Thymus (tissue), 11 donors: ENCODE results near the gene CNTN4. TPM values are rescaled to one million over a fixed set of nuclear protein-coding genes. Genes with fewer than 3 reads are reported as not detected.

Experiments used
- DNase-seq, 9 donors: peaks; one replicate each; pipeline ENCODE4 v3.0.0-alpha.2; 2013; ENCODE audit warnings: low spot score in 9 of 9, low read depth in 6 of 9, missing footprints in 1 of 9
- H3K27ac ChIP-seq, 2 donors: one replicate each; pipeline ENCODE4 v1.5.1; 2013; ENCODE audit warnings: control low read depth in 1 of 2, low read depth in 1 of 2, low read length in 1 of 2, mild to moderate bottlenecking in 1 of 2, moderate library complexity in 1 of 2
- H3K27me3 ChIP-seq, 2 donors: one replicate each; pipeline ENCODE4 v1.5.1; 2013; ENCODE audit warnings: low read length in 1 of 2; ENCODE audit not compliant: control insufficient read depth in 2 of 2, insufficient read depth in 1 of 2
- H3K36me3 ChIP-seq, 2 donors: one replicate each; pipeline ENCODE4 v1.5.1; 2013; ENCODE audit warnings: low read length in 1 of 2, mild to moderate bottlenecking in 1 of 2, moderate library complexity in 1 of 2; ENCODE audit not compliant: control insufficient read depth in 2 of 2, insufficient read depth in 2 of 2
- H3K4me1 ChIP-seq, 2 donors: one replicate each; pipeline ENCODE4 v1.5.1; 2013; ENCODE audit warnings: low read length in 2 of 2; ENCODE audit not compliant: control insufficient read depth in 2 of 2, insufficient read depth in 2 of 2
- H3K4me3 ChIP-seq, 2 donors: one replicate each; pipeline ENCODE4 v1.5.1; 2013; ENCODE audit warnings: low read length in 2 of 2, control low read depth in 1 of 2, mild to moderate bottlenecking in 1 of 2
- H3K9me3 ChIP-seq, 2 donors: one replicate each; pipeline ENCODE4 v1.5.1; 2013; ENCODE audit warnings: low read length in 1 of 2, mild to moderate bottlenecking in 1 of 2; ENCODE audit not compliant: control insufficient read depth in 2 of 2, insufficient read depth in 1 of 2
- WGBS: extraction: QIAGEN DNeasy Blood & Tissue Kit; methylation state at CpG from one replicate; pipeline ENCODE4 v1.1.7; 2013; 5-methylcytosine and 5-hydroxymethylcytosine counted together
- polyA plus RNA-seq: library from polyadenylated mRNA; stranded (reverse); fragments of 200-250 nt; gene quantifications from one replicate; pipeline ENCODE4 v1.2.3, GENCODE V29; 2013
- total RNA-seq: library from RNA; stranded (reverse); fragments of 120-200 nt; gene quantifications from one replicate; pipeline ENCODE4 v1.2.4, GENCODE V29; 2013
- donor health status: healthy.

CNTN4 gene
- total and polyA plus RNA-seq, 2 donors = 9.4 to 9.9 TPM

DNA sequence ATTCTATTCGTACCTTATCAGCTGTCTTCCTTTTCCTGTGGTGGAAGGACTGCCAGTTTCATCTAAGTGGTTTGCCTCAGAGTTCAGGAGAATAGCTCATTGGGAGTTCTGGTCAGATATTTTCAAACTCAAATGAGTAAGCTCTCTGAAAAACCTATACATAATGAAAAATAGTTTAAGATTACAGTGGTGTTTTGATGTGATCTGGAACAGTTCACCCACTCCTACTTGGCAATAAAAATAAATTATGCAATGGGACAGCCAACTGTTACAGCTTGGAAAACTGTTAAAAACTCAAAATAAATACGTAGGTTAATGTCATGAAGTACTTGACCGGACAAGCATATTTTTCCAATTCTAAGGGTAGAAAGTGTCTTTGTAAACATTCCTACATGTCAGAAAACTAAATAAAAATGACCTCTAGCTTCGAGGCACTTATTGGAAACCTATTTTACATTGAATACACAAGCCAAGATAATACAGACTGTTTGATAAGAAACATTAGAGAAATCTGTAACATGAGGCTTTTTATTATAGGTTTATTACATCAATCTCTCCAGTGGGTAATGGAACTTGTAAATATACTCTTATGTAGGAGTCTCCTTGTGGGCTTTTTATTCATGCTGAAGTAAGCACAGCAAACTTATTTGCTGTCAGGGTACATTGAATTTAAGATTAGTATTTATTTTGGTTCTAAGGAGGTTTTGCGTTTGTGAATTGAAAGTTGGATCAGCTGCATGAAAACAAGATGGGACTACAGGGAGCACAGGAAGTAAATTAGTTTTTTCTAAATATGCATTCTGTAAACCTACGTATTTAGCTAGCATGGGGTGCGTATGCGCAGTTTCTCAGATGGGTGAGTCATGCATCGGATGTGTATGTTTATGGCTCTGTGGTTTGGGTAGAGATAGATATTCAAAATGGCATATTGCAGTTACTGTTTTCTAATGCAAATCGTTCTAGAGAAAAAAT lies 558.4 kb downstream of the CNTN4 start:
- Histone ChIP-seq H3K27ac (no peak overlapping the region), H3K9me3 (no peaks in the 10 kb centered on the region), H3K36me3 (no peaks in the 10 kb centered on the region), H3K27me3 (no peaks in the 10 kb centered on the region), H3K4me1 (no peaks in the 10 kb centered on the region), H3K4me3 (no peak overlapping the region)
- DNase-seq = no peak
- WGBS = 83% methylated on average over 10 of the region's 10 CpGs

DNA sequence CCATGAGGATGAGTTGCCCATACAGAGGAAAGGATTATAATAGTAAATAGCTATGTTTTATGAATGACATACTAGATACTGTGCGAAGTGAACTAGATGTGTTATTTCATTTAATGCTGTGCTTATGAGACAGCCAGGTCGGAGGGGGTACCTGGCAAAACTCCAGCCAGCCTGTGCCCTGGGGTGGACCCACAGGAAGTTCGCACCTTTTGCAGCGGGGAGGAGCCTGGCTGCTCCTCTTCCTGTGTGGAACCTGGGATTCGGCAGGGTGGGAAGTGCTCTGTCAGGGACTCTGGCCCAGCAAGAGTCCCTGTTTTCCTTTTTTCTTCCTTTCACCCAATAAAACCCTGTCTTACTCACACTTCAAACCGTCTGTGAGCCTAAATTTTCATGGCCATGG lies 559.3 kb downstream of the CNTN4 start:
- DNase-seq = no peak
- Histone ChIP-seq H3K4me1 (no peaks in the 10 kb centered on the region), H3K9me3 (no peaks in the 10 kb centered on the region), H3K36me3 (no peaks in the 10 kb centered on the region), H3K4me3 (no peak overlapping the region), H3K27me3 (no peaks in the 10 kb centered on the region), H3K27ac (no peak overlapping the region)
- WGBS = 94% methylated on average over 6 of the region's 6 CpGs

DNA sequence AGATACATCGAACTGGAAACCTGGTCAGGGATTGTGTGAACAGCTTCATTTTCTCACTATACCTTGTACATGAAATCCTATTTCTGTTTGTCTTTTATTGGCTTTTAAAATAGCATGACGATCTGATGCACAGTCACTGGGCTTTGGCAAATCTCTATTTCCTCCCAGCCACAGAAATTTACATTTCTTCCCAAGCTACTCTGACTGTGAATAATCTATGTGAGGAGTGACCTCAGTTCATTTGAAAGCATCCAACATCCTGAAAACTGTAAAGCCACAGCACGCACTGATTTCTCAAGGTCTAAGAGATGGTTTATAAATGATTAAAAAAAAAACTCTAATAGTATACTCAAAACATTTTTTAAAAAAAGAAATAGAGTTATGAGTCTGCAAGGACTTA lies 561.2 kb downstream of the CNTN4 start:
- DNase-seq = no peak

DNA sequence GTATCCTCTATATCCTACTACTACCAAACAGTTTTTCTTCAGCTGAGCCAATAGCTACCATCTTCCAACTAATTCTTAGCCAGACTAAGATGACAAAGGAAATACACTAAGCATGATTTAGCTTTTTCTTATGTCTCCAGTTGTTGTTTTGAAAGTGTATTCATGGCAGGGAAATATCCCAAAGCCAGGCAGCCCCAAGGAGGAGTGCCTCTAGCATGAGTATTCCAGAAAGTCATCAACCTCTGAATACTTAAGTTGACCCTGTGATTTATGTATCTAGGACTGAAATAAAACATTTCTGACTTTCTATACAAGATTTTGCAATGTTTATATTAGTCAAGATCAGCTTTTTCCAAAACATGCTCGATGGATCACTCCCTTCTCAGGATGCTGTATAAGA lies 562.4 kb downstream of the CNTN4 start:
- DNase-seq = no peak
- 82% methylated on average over 1 of the region's 1 CpG for WGBS
- H3K27ac ChIP-seq = no peak overlapping the region
- H3K4me1 ChIP-seq = no peaks in the 10 kb centered on the region
- no peaks in the 10 kb centered on the region for H3K9me3 ChIP-seq
- no peak overlapping the region for H3K4me3 ChIP-seq
- H3K36me3 ChIP-seq = no peaks in the 10 kb centered on the region
- H3K27me3 ChIP-seq = no peaks in the 10 kb centered on the region

More for the DNA sequence above, 561.2 kb downstream of the CNTN4 start:
- no peaks in the 10 kb centered on the region for H3K9me3 ChIP-seq
- WGBS = 78% methylated on average over 3 of the region's 3 CpGs
- H3K4me3 ChIP-seq = no peak overlapping the region
- no peak overlapping the region for H3K27ac ChIP-seq
- no peaks in the 10 kb centered on the region for H3K36me3 ChIP-seq
- H3K27me3 ChIP-seq = no peaks in the 10 kb centered on the region
- H3K4me1 ChIP-seq = no peaks in the 10 kb centered on the region

DNA sequence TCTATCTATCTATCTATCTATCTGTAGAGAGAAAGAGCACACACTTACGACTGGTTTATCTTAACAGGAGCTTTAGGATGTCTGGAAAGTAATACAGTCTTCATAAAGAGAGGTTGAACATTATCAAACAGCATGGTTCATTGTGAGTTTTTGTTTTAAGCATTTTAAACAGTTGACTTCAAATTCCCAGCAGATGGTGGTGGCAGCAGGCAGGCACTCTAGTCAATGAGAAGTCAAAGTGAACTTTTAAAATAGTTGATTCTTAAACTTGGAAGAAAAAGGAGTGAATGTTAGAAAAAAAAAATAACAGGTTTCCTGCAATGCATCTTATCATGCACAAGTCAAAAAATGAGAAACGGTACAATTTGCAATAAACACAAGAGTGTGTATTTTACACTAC lies 578.8 kb downstream of the CNTN4 start:
- Histone ChIP-seq H3K36me3 (no peaks in the 10 kb centered on the region), H3K9me3 (no peaks in the 10 kb centered on the region), H3K27me3 (no peaks in the 10 kb centered on the region), H3K4me1 (no peaks in the 10 kb centered on the region), H3K4me3 (no peak overlapping the region), H3K27ac (no peak overlapping the region)
- WGBS = 94% methylated on average over 2 of the region's 2 CpGs
- DNase-seq = no peak

DNA sequence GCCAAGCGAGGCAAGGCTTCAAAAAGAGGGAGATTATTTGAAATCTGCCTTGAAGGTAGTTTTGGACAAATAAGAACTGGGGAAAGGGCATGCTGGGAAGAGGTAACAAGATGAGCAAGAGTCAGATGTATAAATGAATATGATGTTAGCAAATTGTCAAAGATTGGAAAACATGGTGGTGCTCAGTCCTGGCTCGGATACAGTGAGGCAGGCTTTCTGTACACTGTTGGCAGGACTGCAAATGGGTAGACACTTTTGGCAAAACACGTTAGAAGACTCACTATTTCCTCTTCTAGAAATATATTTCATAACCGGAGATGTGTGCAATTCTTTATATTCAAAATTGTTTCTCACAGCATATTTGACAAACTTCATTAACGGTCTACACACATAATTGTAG lies 581.6 kb downstream of the CNTN4 start:
- no peaks in the 10 kb centered on the region for H3K36me3 ChIP-seq
- no peaks in the 10 kb centered on the region for H3K9me3 ChIP-seq
- WGBS = 92% methylated on average over 5 of the region's 5 CpGs
- H3K4me1 ChIP-seq = no peaks in the 10 kb centered on the region
- no peak for DNase-seq
- no peaks in the 10 kb centered on the region for H3K27me3 ChIP-seq
- H3K4me3 ChIP-seq = no peak overlapping the region
- no peak overlapping the region for H3K27ac ChIP-seq

DNA sequence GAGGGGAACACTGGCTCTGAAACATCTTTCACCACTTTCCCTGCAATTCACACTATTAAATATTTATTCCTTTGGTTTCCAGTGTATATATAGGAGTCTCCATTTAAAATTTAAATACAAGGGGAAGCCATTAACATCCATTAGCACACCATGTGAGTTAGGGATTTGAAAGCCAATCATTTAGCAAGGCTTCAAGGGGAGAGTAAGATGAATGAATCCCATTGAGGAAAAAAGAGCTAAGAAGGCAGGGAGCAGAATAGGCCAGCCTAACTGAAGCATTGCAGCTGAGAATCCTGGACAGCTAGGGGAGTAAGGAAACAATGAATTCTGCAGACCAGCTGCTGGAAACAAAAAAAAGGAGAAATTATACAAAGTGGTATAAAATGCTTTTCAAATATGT lies 585.4 kb downstream of the CNTN4 start:
- H3K27ac ChIP-seq = no peak overlapping the region
- H3K9me3 ChIP-seq = no peaks in the 10 kb centered on the region
- H3K4me1 ChIP-seq = no peaks in the 10 kb centered on the region
- H3K36me3 ChIP-seq = no peaks in the 10 kb centered on the region
- H3K4me3 ChIP-seq = no peak overlapping the region
- no peaks in the 10 kb centered on the region for H3K27me3 ChIP-seq
- DNase-seq = no peak

DNA sequence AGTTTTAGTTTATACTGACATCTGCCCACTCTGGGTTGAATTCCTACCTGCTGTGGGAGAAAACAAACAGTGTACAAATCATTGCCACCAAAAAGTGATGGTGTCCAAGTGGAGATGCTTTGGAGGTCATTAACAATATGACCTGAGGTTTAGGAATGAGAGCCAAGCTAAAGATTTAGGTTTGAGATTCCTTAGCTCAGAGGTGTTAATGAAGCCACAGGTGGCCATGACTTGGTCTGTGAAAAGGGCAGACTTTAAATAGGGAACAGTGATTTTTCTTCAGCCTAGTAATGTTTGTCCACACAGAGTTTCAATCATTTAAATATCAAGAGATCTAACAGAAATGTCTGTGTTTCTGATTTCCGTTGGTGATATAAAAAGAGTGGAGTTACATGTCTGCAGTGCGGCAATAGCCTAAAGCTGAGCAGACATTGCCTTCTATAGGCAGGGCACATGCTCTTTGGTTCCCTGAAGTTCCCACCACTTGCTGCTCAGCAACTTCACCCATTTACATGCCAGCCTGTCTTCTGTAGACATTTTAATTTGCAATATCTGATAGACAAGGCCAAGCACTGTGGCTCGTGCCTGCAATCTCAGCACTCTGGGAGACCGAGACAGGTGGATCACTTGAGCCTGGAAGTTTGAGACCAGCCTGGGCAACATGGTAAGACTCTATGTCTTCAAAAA lies 588.3 kb downstream of the CNTN4 start:
- Histone ChIP-seq H3K27me3 (no peaks in the 10 kb centered on the region), H3K4me3 (no peak overlapping the region), H3K27ac (no peak overlapping the region), H3K4me1 (no peaks in the 10 kb centered on the region), H3K9me3 (no peaks in the 10 kb centered on the region), H3K36me3 (no peaks in the 10 kb centered on the region)
- no peak for DNase-seq
- WGBS = 78% methylated on average over 4 of the region's 4 CpGs

DNA sequence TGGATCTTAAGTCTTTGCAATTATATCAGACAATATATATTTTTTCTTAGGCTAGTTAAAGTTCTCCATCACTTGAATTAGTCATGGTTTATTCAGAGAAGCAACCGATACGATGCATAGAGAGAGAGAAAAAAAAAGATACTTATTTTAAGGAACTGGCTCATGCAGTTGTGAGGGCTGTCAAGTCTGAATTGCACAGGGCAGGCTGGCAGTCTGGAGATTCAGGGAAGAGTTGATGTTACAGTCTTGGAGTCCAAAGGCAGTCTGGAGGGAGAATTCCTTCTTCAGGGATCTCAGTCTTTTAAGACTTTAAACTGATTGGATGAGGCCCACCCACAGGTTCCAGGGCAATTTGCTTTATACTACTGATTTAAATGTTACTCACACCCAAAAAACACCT lies 598.9 kb downstream of the CNTN4 start:
- no peak for DNase-seq
- no peaks in the 10 kb centered on the region for H3K27me3 ChIP-seq
- no peaks in the 10 kb centered on the region for H3K9me3 ChIP-seq
- H3K4me3 ChIP-seq = no peak overlapping the region
- no peaks in the 10 kb centered on the region for H3K4me1 ChIP-seq
- H3K27ac ChIP-seq = no peak overlapping the region
- no peaks in the 10 kb centered on the region for H3K36me3 ChIP-seq
- WGBS = 94% methylated on average over 2 of the region's 2 CpGs
